Adipose tissue (tissue), 3 donors: ENCODE measurements around the gene GDF7. TPM values are rescaled to one million over a fixed set of nuclear protein-coding genes. Genes with fewer than 3 reads are reported as not detected.

Source experiments
- H3K27ac ChIP-seq: one replicate; pipeline ENCODE4 v1.5.1; 2013; ENCODE audit warnings: low read depth, low read length
- WGBS, 3 donors: extraction: QIAGEN DNeasy Blood & Tissue Kit; methylation state at CpG; one replicate each; pipeline ENCODE4 v1.1.7; 2013; 5-methylcytosine and 5-hydroxymethylcytosine counted together
- polyA plus RNA-seq, 3 donors: library from polyadenylated mRNA; stranded (reverse); fragments of 200-250 nt; gene quantifications; one replicate each; pipeline ENCODE4 v1.2.3, GENCODE V29; 2013
- donor health status: healthy with polysubstance abuse.
- donor health status: Bipolar disorder and iron deficiency.
- donor health status: healthy.

Gene GDF7
- polyA plus RNA-seq, 3 donors: 0.02 to 0.09 TPM; not detected in 1

GRCh38 chr2:20652141-20652540 is 14.8 kb upstream of the GDF7 start:
- H3K27ac ChIP-seq: no peak overlapping the region
- WGBS, 3 donors: 90 to 96% (median 92%) methylated on average over 7 of the region's 7 CpGs

- WGBS, 3 donors: 94 to 98% (median 96%) methylated on average over 11 of the region's 11 CpGs
- no peak overlapping the region for H3K27ac ChIP-seq
Observed at GRCh38 chr2:20652673-20653575, 14.0 kb upstream of the GDF7 start.

GRCh38 chr2:20653695-20654534 is 13.0 kb upstream of the GDF7 start:
- WGBS, 3 donors: 78 to 89% (median 85%) methylated on average over 7 of the region's 7 CpGs
- H3K27ac ChIP-seq: no peak overlapping the region

- no peak overlapping the region for H3K27ac ChIP-seq
Observed at GRCh38 chr2:20654535-20654813, 12.5 kb upstream of the GDF7 start.

GRCh38 chr2:20656561-20656960 is 10.4 kb upstream of the GDF7 start:
- H3K27ac ChIP-seq: no peak overlapping the region
- 75 to 88% (median 82%) methylated on average over 7 of the region's 7 CpGs for WGBS, 3 donors

More at GRCh38 chr2:20654535-20654813, 12.5 kb upstream of the GDF7 start:
- 77 to 86% (median 83%) methylated on average over 2 of the region's 2 CpGs for WGBS, 3 donors

GRCh38 chr2:20657522-20658235 is 9.3 kb upstream of the GDF7 start:
- 71 to 72% (median 72%) methylated on average over 4 of the region's 4 CpGs for WGBS, 3 donors
- no peak overlapping the region for H3K27ac ChIP-seq

- 43 to 58% (median 56%) methylated on average over 8 of the region's 8 CpGs for WGBS, 3 donors
- no peak overlapping the region for H3K27ac ChIP-seq
Observed at GRCh38 chr2:20660506-20661420, 6.2 kb upstream of the GDF7 start.

- WGBS, 3 donors: 24 to 34% (median 33%) methylated on average over 11 of the region's 11 CpGs
- H3K27ac ChIP-seq: no peak overlapping the region
Observed at GRCh38 chr2:20661421-20662307, 5.3 kb upstream of the GDF7 start.

GRCh38 chr2:20662308-20662937 is 4.5 kb upstream of the GDF7 start:
- H3K27ac ChIP-seq: no peak overlapping the region
- WGBS, 3 donors: 60 to 77% (median 73%) methylated on average over 5 of the region's 5 CpGs

GRCh38 chr2:20663196-20664070 is 3.5 kb upstream of the GDF7 start:
- no peak overlapping the region for H3K27ac ChIP-seq
- WGBS, 3 donors: 38 to 52% (median 49%) methylated on average over 7 of the region's 7 CpGs

GRCh38 chr2:20664071-20664390 is 2.9 kb upstream of the GDF7 start:
- 34 to 67% (median 54%) methylated on average over 2 of the region's 2 CpGs for WGBS, 3 donors
- no peak overlapping the region for H3K27ac ChIP-seq

GRCh38 chr2:20664431-20665242 is 2.3 kb upstream of the GDF7 start:
- 25 to 38% (median 33%) methylated on average over 17 of the region's 17 CpGs for WGBS, 3 donors
- H3K27ac ChIP-seq: no peak overlapping the region

GRCh38 chr2:20665243-20666004 is 1.5 kb upstream of the GDF7 start:
- WGBS, 3 donors: 3 to 6% (median 6%) methylated on average over 49 of the region's 49 CpGs
- no peak overlapping the region for H3K27ac ChIP-seq

GRCh38 chr2:20666005-20666303 is 990 bp upstream of the GDF7 start:
- no peak overlapping the region for H3K27ac ChIP-seq
- 1 to 2% (median 2%) methylated on average over 32 to 34 of the region's 34 CpGs for WGBS, 3 donors

GRCh38 chr2:20667151-20667530 is 197 bp downstream of the GDF7 start:
- H3K27ac ChIP-seq: no peak overlapping the region
- 0 to 1% (median 1%) methylated on average over 12 to 62 of the region's 62 CpGs for WGBS, 3 donors
